ENCODE data around the gene LETMD1.

DNA sequence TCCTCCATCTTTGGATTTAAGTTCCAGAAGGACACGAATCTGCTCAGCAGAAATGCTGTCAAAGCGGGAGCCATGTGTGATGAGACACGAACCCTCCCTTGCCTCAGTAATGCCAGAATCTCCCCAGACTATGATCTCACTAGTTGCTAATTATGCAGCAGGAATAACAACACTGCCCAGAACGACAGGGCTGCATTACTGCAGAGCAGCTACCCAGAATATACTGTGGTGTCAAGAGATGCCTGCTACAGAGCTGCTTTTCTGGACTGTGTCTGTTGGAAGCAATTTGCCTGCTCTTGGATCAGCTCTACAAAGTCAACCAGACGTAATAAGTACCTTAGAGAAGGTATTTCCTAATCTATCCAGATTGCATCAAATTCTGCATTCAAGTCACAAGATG, 29.8 kb downstream of the LETMD1 start:
- TF ChIP-seq, protein P1, sequence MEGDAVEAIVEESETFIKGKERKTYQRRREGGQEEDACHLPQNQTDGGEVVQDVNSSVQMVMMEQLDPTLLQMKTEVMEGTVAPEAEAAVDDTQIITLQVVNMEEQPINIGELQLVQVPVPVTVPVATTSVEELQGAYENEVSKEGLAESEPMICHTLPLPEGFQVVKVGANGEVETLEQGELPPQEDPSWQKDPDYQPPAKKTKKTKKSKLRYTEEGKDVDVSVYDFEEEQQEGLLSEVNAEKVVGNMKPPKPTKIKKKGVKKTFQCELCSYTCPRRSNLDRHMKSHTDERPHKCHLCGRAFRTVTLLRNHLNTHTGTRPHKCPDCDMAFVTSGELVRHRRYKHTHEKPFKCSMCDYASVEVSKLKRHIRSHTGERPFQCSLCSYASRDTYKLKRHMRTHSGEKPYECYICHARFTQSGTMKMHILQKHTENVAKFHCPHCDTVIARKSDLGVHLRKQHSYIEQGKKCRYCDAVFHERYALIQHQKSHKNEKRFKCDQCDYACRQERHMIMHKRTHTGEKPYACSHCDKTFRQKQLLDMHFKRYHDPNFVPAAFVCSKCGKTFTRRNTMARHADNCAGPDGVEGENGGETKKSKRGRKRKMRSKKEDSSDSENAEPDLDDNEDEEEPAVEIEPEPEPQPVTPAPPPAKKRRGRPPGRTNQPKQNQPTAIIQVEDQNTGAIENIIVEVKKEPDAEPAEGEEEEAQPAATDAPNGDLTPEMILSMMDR (IDR thresholded peaks at IDR 0.05) = no peak
- TF ChIP-seq POLR2AphosphoS5 (IDR thresholded peaks at IDR 0.05) = no peak
